ENCODE measurements around the gene ATRAID. TPM values are rescaled to one million over a fixed set of nuclear protein-coding genes. Genes with fewer than 3 reads are reported as not detected.

ATRAID gene
- polyA plus RNA-seq, 3 donors = 120 to 298 (median 287) TPM

- peaks cover 2 to 11% (median 5%) of the 10 kb centered on the region in 3 donors for H3K27me3 Mint-ChIP-seq (ENCODE audit: low read depth in 3 of 3)
- intact Hi-C loops (cut with micrococcal nuclease) = no loop called here
- no peaks in the 10 kb centered on the region for H4K20me1 ChIP-seq (ENCODE audit: insufficient read depth, low read length)
Measured at GRCh38 chr2:27177441-27178351, 34.1 kb upstream of the ATRAID start.

GRCh38 chr2:27178469-27178868 lies 33.4 kb upstream of the ATRAID start:
- H3K9me3 Mint-ChIP-seq = no peaks in the 10 kb centered on the region
- Histone ChIP-seq H3K4me3 (replicated peaks in 1 of 3; ENCODE audit: low read depth in 2 of 3, low read length in 3 of 3) (no peak overlapping the region), H2AFZ (ENCODE audit: insufficient read depth, low read depth, low read length, poor library complexity, severe bottlenecking) (no peak overlapping the region), H3K9ac (ENCODE audit: insufficient read depth, low read length, poor library complexity, severe bottlenecking) (no peak overlapping the region), H3K36me3 (replicated peaks in 1 of 2; ENCODE audit: control insufficient read depth in 1 of 2, insufficient read depth in 2 of 2, low read length in 2 of 2) (no peaks in the 10 kb centered on the region), H3K9me3 (replicated peaks in 1 of 2; ENCODE audit: control insufficient read depth in 1 of 2, insufficient read depth in 1 of 2, low read length in 2 of 2) (no peaks in the 10 kb centered on the region), H3K27ac (ENCODE audit: low read depth in 1 of 2, low read length in 2 of 2) (no peak overlapping the region), H3K4me1 (ENCODE audit: control insufficient read depth in 1 of 2, insufficient read depth in 2 of 2, low read length in 2 of 2) (no peaks in the 10 kb centered on the region), H3K4me2 (replicated peaks; ENCODE audit: extremely low read depth, low read length, poor library complexity, severe bottlenecking) (no peak overlapping the region), H3K27me3 (ENCODE audit: control insufficient read depth in 2 of 2, insufficient read depth in 2 of 2, low read length in 2 of 2) (no peaks in the 10 kb centered on the region), H4K20me1 (ENCODE audit: insufficient read depth, low read length) (no peaks in the 10 kb centered on the region), H3K79me2 (ENCODE audit: insufficient read depth, low read length) (no peaks in the 10 kb centered on the region)
- no peak for DNase-seq
- WGBS (ENCODE audit: insufficient coverage) = no CpG with 5 or more reads among the region's 3 CpGs
- no peaks in the 10 kb centered on the region for H3K4me1 Mint-ChIP-seq
- no peaks in the 10 kb centered on the region for H3K36me3 Mint-ChIP-seq
- TF ChIP-seq CTCF (IDR thresholded peaks at IDR 0.05) = no peak
- intact Hi-C loops (cut with micrococcal nuclease) = no loop called here
- peaks cover 2 to 12% (median 3%) of the 10 kb centered on the region in 3 donors for H3K27me3 Mint-ChIP-seq (ENCODE audit: low read depth in 3 of 3)
- H3K27ac Mint-ChIP-seq = no peak overlapping the region
- no peak overlapping the region for H3K4me3 Mint-ChIP-seq

More at GRCh38 chr2:27177441-27178351, 34.1 kb upstream of the ATRAID start:
- Mint-ChIP-seq H3K4me1 (no peaks in the 10 kb centered on the region), H3K4me3 (no peak overlapping the region), H3K36me3 (no peaks in the 10 kb centered on the region), H3K9me3 (no peaks in the 10 kb centered on the region), H3K27ac (no peak overlapping the region)
- no peaks in the 10 kb centered on the region for H3K9me3 ChIP-seq (replicated peaks in 1 of 2; ENCODE audit: control insufficient read depth in 1 of 2, insufficient read depth in 1 of 2, low read length in 2 of 2)
- no peak overlapping the region for H3K27ac ChIP-seq (ENCODE audit: low read depth in 1 of 2, low read length in 2 of 2)
- H3K27me3 ChIP-seq (ENCODE audit: control insufficient read depth in 2 of 2, insufficient read depth in 2 of 2, low read length in 2 of 2) = no peaks in the 10 kb centered on the region
- H3K4me2 ChIP-seq (replicated peaks; ENCODE audit: extremely low read depth, low read length, poor library complexity, severe bottlenecking) = no peak overlapping the region
- no peaks in the 10 kb centered on the region for H3K4me1 ChIP-seq (ENCODE audit: control insufficient read depth in 1 of 2, insufficient read depth in 2 of 2, low read length in 2 of 2)
- no peaks in the 10 kb centered on the region for H3K36me3 ChIP-seq (replicated peaks in 1 of 2; ENCODE audit: control insufficient read depth in 1 of 2, insufficient read depth in 2 of 2, low read length in 2 of 2)
- no peak overlapping the region for H3K9ac ChIP-seq (ENCODE audit: insufficient read depth, low read length, poor library complexity, severe bottlenecking)
- 93% methylated on average over 10 of the region's 15 CpGs for WGBS (ENCODE audit: insufficient coverage)
- H2AFZ ChIP-seq (ENCODE audit: insufficient read depth, low read depth, low read length, poor library complexity, severe bottlenecking) = no peak overlapping the region
- no peak for DNase-seq
- no peak for TF ChIP-seq CTCF (IDR thresholded peaks at IDR 0.05)
- no peak overlapping the region for H3K4me3 ChIP-seq (replicated peaks in 1 of 3; ENCODE audit: low read depth in 2 of 3, low read length in 3 of 3)
- H3K79me2 ChIP-seq (ENCODE audit: insufficient read depth, low read length) = no peaks in the 10 kb centered on the region
